ENCODE measurements around the gene TNNC1.

GRCh38 chr3:52436500-52437149 lies 17.2 kb downstream of the TNNC1 start:
- TF ChIP-seq EZH2 (conservative IDR thresholded peaks at IDR 0.05; ENCODE audit: low read depth, low read length), result no peak
- TF ChIP-seq ZNF768 (CRISPR knock-in tag; IDR thresholded peaks at IDR 0.05), result no peak
- TF ChIP-seq ZNF460 (CRISPR knock-in tag; IDR thresholded peaks at IDR 0.05; ENCODE audit: borderline replicate concordance), result no peak
- TF ChIP-seq HOXA7 (CRISPR knock-in tag; IDR thresholded peaks at IDR 0.05), result no peak
- no peak for TF ChIP-seq RFX3 (CRISPR knock-in tag; IDR thresholded peaks at IDR 0.05)
- TF ChIP-seq ZNF331 (CRISPR knock-in tag; IDR thresholded peaks at IDR 0.05), result no peak
- no peak for TF ChIP-seq KDM1A (CRISPR knock-in tag; IDR thresholded peaks at IDR 0.05)
- TF ChIP-seq ZNF510 (CRISPR knock-in tag; IDR thresholded peaks at IDR 0.05; ENCODE audit: low read depth), result no peak
- TF ChIP-seq POLR2AphosphoS5 (IDR thresholded peaks at IDR 0.05; ENCODE audit: low read depth, low read length), result no peak
- no peak for TF ChIP-seq TCF7L2 (IDR thresholded peaks at IDR 0.05; ENCODE audit: low read depth, low read length)

All from HepG2 (cell line).